H9 (cell line): Measurements from ENCODE around the gene TBC1D9B. TPM values are rescaled to one million over a fixed set of nuclear protein-coding genes. Genes with fewer than 3 reads are reported as not detected.

Experiments used
- DNase-seq: peaks from one replicate; pipeline ENCODE4 v3.0.0-alpha.2; 2017
- H2AFZ ChIP-seq: one replicate; pipeline ENCODE4 v1.6.1; 2013; ENCODE audit warnings: mild to moderate bottlenecking, low read length, control low read depth, moderate library complexity
- H2AK5ac ChIP-seq: 2 replicates; pipeline ENCODE4 v1.6.1; 2013; ENCODE audit warnings: low read length, control low read depth, mixed read lengths; ENCODE audit not compliant: insufficient read length
- H2BK120ac ChIP-seq: one replicate; pipeline ENCODE4 v1.6.1; 2013; ENCODE audit warnings: low read depth, mild to moderate bottlenecking, low read length, control low read depth, inconsistent platforms; ENCODE audit not compliant: poor library complexity, severe bottlenecking
- H2BK12ac ChIP-seq: 2 replicates; pipeline ENCODE4 v1.6.1; 2013; ENCODE audit warnings: low read length, control low read depth, mixed read lengths, low read depth; ENCODE audit not compliant: insufficient read length
- H2BK15ac ChIP-seq: 2 replicates; pipeline ENCODE4 v1.6.1; 2013; ENCODE audit warnings: low read depth, low read length, control low read depth
- H2BK20ac ChIP-seq: one replicate; pipeline ENCODE4 v1.6.1; 2013; ENCODE audit warnings: low read depth, mild to moderate bottlenecking, low read length, control low read depth, inconsistent platforms; ENCODE audit not compliant: poor library complexity, severe bottlenecking
- H2BK5ac ChIP-seq: 2 replicates; pipeline ENCODE4 v1.6.1; 2013; ENCODE audit warnings: low read length, control low read depth, mixed read lengths; ENCODE audit not compliant: insufficient read length
- H3K14ac ChIP-seq: 2 replicates; pipeline ENCODE4 v1.6.1; 2013; ENCODE audit warnings: low read length, control low read depth; ENCODE audit not compliant: insufficient read depth
- H3K18ac ChIP-seq: 2 replicates; pipeline ENCODE4 v1.6.1; 2013; ENCODE audit warnings: low read depth, mild to moderate bottlenecking, mixed read lengths, low read length, control low read depth; ENCODE audit not compliant: insufficient read length
- H3K23ac ChIP-seq: 2 replicates; pipeline ENCODE4 v1.6.1; 2013; ENCODE audit warnings: low read length, control low read depth, mixed read lengths, low read depth; ENCODE audit not compliant: insufficient read length
- H3K23me2 ChIP-seq: 2 replicates; pipeline ENCODE4 v1.6.1; 2013; ENCODE audit warnings: low read depth, mild to moderate bottlenecking, mixed read lengths, low read length, control low read depth; ENCODE audit not compliant: insufficient read length, poor library complexity, severe bottlenecking
- H3K27ac ChIP-seq: 2 replicates; pipeline ENCODE4 v1.5.1; 2013; ENCODE audit warnings: low read length, control low read depth, mixed read lengths, low read depth; ENCODE audit not compliant: insufficient read length
- H3K27me3 ChIP-seq: 2 replicates; pipeline ENCODE4 v1.6.1; 2013; ENCODE audit warnings: low read length, control low read depth, inconsistent platforms; ENCODE audit not compliant: insufficient read depth
- H3K4ac ChIP-seq: 2 replicates; pipeline ENCODE4 v1.6.1; 2013; ENCODE audit warnings: low read depth, mild to moderate bottlenecking, control low read depth, inconsistent platforms, low read length, moderate library complexity
- H3K4me1 ChIP-seq: 2 replicates; pipeline ENCODE4 v1.6.1; 2013; ENCODE audit warnings: low read length, control low read depth, inconsistent platforms; ENCODE audit not compliant: insufficient read depth
- H3K4me2 ChIP-seq: 2 replicates; pipeline ENCODE4 v1.6.1; 2013; ENCODE audit warnings: low read length, control low read depth, mixed read lengths; ENCODE audit not compliant: insufficient read length, insufficient read depth
- H3K56ac ChIP-seq: 2 replicates; pipeline ENCODE4 v1.6.1; 2013; ENCODE audit warnings: low read depth, mild to moderate bottlenecking, mixed read lengths, low read length, control low read depth; ENCODE audit not compliant: insufficient read length
- H3K79me1 ChIP-seq: 2 replicates; pipeline ENCODE4 v1.6.1; 2013; ENCODE audit warnings: low read depth, mild to moderate bottlenecking, moderate library complexity, low read length, control low read depth, inconsistent platforms; ENCODE audit not compliant: insufficient read depth, poor library complexity, severe bottlenecking
- H3K79me2 ChIP-seq: 2 replicates; pipeline ENCODE4 v1.6.1; 2013; ENCODE audit warnings: low read length, control low read depth, inconsistent platforms; ENCODE audit not compliant: insufficient read depth
- H3K9ac ChIP-seq: 2 replicates; pipeline ENCODE4 v1.6.1; 2013; ENCODE audit warnings: low read length, control low read depth, mixed read lengths; ENCODE audit not compliant: insufficient read length; ENCODE audit errors: extremely low read depth
- H3K9me3 ChIP-seq: one replicate; pipeline ENCODE4 v1.6.1; 2013; ENCODE audit warnings: low read depth, low read length, inconsistent platforms; ENCODE audit not compliant: control insufficient read depth
- H3T11ph ChIP-seq: one replicate; pipeline ENCODE4 v1.6.1; 2013; ENCODE audit warnings: mild to moderate bottlenecking, low read length, control low read depth, inconsistent platforms
- H4K20me1 ChIP-seq: one replicate; pipeline ENCODE4 v1.6.1; 2013; ENCODE audit not compliant: control insufficient read depth, insufficient read length, insufficient read depth
- H4K5ac ChIP-seq: 2 replicates; pipeline ENCODE4 v1.6.1; 2013; ENCODE audit warnings: low read depth, mild to moderate bottlenecking, mixed read lengths, low read length, control low read depth; ENCODE audit not compliant: insufficient read length
- H4K8ac ChIP-seq: replicated peaks from 2 replicates; pipeline ENCODE4 v1.6.1; 2013; ENCODE audit warnings: low read length, control low read depth, mixed read lengths, low read depth; ENCODE audit not compliant: insufficient read length
- H4K91ac ChIP-seq: 2 replicates; pipeline ENCODE4 v1.6.1; 2013; ENCODE audit warnings: low read depth, mild to moderate bottlenecking, moderate library complexity, mixed read lengths, low read length, control low read depth; ENCODE audit not compliant: insufficient read length
- H3K27ac Mint-ChIP-seq, 3 experiments: 2 replicates in 2 of 3; 3 replicates in 1 of 3; pipeline ENCODE4 v1.8.0; 2020 to 2021; ENCODE audit warnings: mixed read lengths in 3 of 3, mild to moderate bottlenecking in 1 of 3, moderate library complexity in 1 of 3
- H3K27me3 Mint-ChIP-seq: 2 replicates; pipeline ENCODE4 v1.8.0; 2021; ENCODE audit warnings: low read depth, mild to moderate bottlenecking, moderate library complexity, mixed read lengths
- H3K36me3 Mint-ChIP-seq, 3 experiments: 2 replicates in 2 of 3; 3 replicates in 1 of 3; pipeline ENCODE4 v1.8.0; 2020 to 2021; ENCODE audit warnings: low read depth in 3 of 3, mixed read lengths in 3 of 3; ENCODE audit not compliant: insufficient read depth in 1 of 3
- H3K4me1 Mint-ChIP-seq, 2 experiments: 2 replicates each; pipeline ENCODE4 v1.8.0; 2020; ENCODE audit warnings: mixed read lengths in 2 of 2
- H3K4me3 Mint-ChIP-seq, 2 experiments: 2 replicates in 1 of 2; 3 replicates in 1 of 2; pipeline ENCODE4 v1.8.0; 2020 to 2021; ENCODE audit warnings: mild to moderate bottlenecking in 2 of 2, mixed read lengths in 2 of 2, moderate library complexity in 1 of 2
- H3K9me3 Mint-ChIP-seq, 2 experiments: 2 replicates in 1 of 2; 3 replicates in 1 of 2; pipeline ENCODE4 v1.8.0; 2020; ENCODE audit warnings: mild to moderate bottlenecking in 2 of 2, mixed read lengths in 2 of 2, moderate library complexity in 1 of 2
- CTCF ChIP-seq: fragments of 200-600 bp; sonication (generic); conservative IDR thresholded peaks from 3 replicates; pipeline ENCODE4 v1.8.0; 2021; ENCODE audit warnings: antibody characterized with exemption, mild to moderate bottlenecking
- WGBS: extraction: QIAGEN DNeasy Blood & Tissue Kit; methylation state at CpG from one replicate; pipeline ENCODE4 v1.1.7; 2013; ENCODE audit warnings: missing lambda C conversion rate, low lambda C conversion rate, mixed read lengths; ENCODE audit not compliant: insufficient read length; ENCODE audit errors: extremely low coverage; 5-methylcytosine and 5-hydroxymethylcytosine counted together
- long read RNA-seq: library from polyadenylated mRNA; unstranded; transcript quantifications from one replicate; pipeline ENCODE4 v2.0.0, GENCODE V29; 2020
- total RNA-seq: library from RNA; stranded (reverse); gene quantifications from 2 replicates; pipeline ENCODE4 v1.2.1, GENCODE V29; 2021

The TBC1D9B gene
- 57.0 and 62.1 TPM in 2 replicates for total RNA-seq
- long read RNA-seq, full-length matches to known transcripts = 212 of 342 reads
- long read RNA-seq, partial matches to known transcripts = 59 of 342 reads
- long read RNA-seq, other reads (novel, unspliced or antisense) = 71 of 342 reads

GRCh38 chr5:179907556-179908324 lies at the start of gene TBC1D9B:
TSS of gene TBC1D9B (minus strand) at chr5:179907897. CDS start at chr5:179907821, 76 bp downstream.
- peak within 1 kb of the TSS; percentile 76 for H3K4me2 ChIP-seq
- H3T11ph ChIP-seq = no peak within 1 kb of the TSS
- no peak within 1 kb of the TSS for H2BK5ac ChIP-seq
- WGBS = no CpG with 5 or more reads among the region's 105 CpGs
- H3K4me3 Mint-ChIP-seq = peak within 1 kb of the TSS; percentile 76 to 87
- H3K27ac Mint-ChIP-seq = peak within 1 kb of the TSS in 1 of 3 experiments; percentile 72; a peak in 2 of 7 replicates
- H3K79me1 ChIP-seq = no peaks in the 10 kb centered on the region
- no peak within 1 kb of the TSS for H3K9ac ChIP-seq
- no peak within 1 kb of the TSS for H2BK120ac ChIP-seq
- H2BK20ac ChIP-seq = no peak within 1 kb of the TSS
- no peak within 1 kb of the TSS for H4K5ac ChIP-seq
- no peak within 1 kb of the TSS for H3K27ac ChIP-seq
- no peaks in the 10 kb centered on the region for H3K27me3 ChIP-seq
- no peaks in the 10 kb centered on the region; a peak in 1 of 5 replicates for H3K9me3 Mint-ChIP-seq
- no peak within 1 kb of the TSS for H2AK5ac ChIP-seq
- no peak within 1 kb of the TSS for H4K8ac ChIP-seq
- no peak within 1 kb of the TSS for H3K23ac ChIP-seq
- H4K91ac ChIP-seq = no peak within 1 kb of the TSS
- H3K18ac ChIP-seq = peak within 1 kb of the TSS; percentile 62
- no peaks in the 10 kb centered on the region for H3K79me2 ChIP-seq
- H3K4me1 Mint-ChIP-seq = peaks cover 0 to 11% of the 10 kb centered on the region in 2 experiments; a peak in 3 of 4 replicates
- peak within 1 kb of the TSS; percentile 96 for H3K14ac ChIP-seq
- H3K4me1 ChIP-seq = no peaks in the 10 kb centered on the region
- H3K36me3 Mint-ChIP-seq = peaks cover 9 to 28% (median 23%) of the 10 kb centered on the region in 3 experiments
- no peak within 1 kb of the TSS for H3K56ac ChIP-seq
- H3K27me3 Mint-ChIP-seq = peaks cover 2% of the 10 kb centered on the region
- no peak within 1 kb of the TSS for H2BK15ac ChIP-seq
- peak; percentile 36; the same call in 2 of the 3 replicates for TF ChIP-seq CTCF
- H3K4ac ChIP-seq = no peak within 1 kb of the TSS
- H4K20me1 ChIP-seq = no peaks in the 10 kb centered on the region
- no peaks in the 10 kb centered on the region for H3K9me3 ChIP-seq
- peak; percentile 59 for DNase-seq
- no peak within 1 kb of the TSS for H2AFZ ChIP-seq
- no peak within 1 kb of the TSS for H2BK12ac ChIP-seq
- H3K23me2 ChIP-seq = peaks cover 4% of the 10 kb centered on the region
